NCI-H128 (cell line): ENCODE measurements around the gene TGFBR2.

ENCODE experiments used
- DNase-seq: peaks from one replicate; lab custom pipeline; 2025; ENCODE audit not compliant: unreplicated experiment; lab: John Stamatoyannopoulos, UW

TGFBR2 gene

DNA sequence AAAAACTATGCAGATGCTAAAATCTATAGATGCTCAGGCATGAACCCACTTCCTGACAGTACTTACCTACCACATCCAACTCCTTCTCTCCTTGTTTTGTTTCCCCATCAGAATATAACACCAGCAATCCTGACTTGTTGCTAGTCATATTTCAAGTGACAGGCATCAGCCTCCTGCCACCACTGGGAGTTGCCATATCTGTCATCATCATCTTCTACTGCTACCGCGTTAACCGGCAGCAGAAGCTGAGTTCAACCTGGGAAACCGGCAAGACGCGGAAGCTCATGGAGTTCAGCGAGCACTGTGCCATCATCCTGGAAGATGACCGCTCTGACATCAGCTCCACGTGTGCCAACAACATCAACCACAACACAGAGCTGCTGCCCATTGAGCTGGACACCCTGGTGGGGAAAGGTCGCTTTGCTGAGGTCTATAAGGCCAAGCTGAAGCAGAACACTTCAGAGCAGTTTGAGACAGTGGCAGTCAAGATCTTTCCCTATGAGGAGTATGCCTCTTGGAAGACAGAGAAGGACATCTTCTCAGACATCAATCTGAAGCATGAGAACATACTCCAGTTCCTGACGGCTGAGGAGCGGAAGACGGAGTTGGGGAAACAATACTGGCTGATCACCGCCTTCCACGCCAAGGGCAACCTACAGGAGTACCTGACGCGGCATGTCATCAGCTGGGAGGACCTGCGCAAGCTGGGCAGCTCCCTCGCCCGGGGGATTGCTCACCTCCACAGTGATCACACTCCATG, 65.3 kb downstream of the TGFBR2 start:
- no peak for DNase-seq

DNA sequence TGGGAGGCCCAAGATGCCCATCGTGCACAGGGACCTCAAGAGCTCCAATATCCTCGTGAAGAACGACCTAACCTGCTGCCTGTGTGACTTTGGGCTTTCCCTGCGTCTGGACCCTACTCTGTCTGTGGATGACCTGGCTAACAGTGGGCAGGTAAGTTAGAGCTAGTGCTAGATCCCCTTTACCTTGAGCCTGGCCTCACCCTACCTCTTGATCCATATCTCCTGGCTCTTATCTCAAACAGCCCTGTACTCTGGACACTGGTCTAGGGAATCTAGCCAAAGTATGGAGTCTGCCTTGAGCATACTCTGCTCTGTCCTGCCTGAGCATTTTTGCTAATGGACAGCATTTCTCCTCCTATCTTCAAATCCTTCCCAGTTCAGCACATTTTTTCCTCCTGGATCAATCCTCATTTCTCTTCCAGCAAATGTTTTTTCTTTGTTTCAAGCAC, 65.9 kb downstream of the TGFBR2 start:
- DNase-seq: no peak

DNA sequence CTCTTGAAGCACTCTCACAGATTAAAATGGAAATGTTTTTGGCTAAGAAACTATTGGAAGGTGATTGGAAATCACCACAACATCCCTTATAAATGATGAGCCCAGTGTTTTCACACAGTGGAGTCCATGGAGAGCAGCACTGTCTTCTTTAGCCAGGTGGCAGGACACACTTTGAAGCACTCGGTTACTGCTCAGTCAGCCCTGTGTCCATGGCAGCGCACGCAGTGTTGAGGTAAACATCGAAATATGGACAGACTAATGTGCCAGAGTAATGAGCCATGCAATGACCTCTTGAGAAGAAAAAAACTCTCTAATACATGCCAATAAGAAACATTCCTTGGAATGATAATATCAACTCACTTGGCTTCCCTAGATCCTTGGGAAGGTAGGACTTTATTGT, 66.6 kb downstream of the TGFBR2 start:
- DNase-seq: no peak

DNA sequence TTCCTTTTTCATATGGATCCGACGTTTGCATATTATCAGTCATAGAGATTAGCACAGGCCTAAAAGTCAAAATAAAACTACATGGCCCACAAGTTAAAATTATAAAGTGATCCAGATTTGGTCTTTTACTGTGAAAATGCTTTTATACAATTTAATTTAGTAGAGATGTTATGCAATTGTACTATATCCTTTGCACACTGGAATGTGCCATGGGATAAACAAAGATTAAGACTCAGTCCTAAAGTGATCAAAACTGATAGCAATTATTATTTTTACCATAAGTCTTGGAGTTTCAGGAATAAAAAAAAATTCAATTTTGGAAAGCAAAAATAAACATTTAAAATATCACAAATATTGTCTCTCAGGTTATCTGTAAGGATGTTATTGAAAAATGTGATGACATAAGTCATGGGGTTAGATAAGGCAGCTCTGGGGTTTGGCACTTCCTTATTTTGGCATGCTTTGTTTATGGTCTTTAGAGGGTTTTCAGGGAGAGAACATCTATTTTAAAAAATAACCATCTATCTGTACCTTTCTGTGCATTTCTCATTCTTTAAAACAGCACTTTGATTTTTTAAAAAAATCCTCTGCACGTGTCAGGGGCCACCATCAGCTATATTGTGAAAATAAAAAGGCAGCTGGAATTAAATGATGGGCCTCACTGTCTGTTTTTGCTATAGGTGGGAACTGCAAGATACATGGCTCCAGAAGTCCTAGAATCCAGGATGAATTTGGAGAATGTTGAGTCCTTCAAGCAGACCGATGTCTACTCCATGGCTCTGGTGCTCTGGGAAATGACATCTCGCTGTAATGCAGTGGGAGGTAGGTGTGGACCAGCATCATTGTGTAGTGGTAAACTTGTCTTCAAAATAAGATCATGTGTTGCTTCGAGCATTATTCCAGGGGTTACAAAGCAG, 67.3 kb downstream of the TGFBR2 start:
- DNase-seq: no peak

DNA sequence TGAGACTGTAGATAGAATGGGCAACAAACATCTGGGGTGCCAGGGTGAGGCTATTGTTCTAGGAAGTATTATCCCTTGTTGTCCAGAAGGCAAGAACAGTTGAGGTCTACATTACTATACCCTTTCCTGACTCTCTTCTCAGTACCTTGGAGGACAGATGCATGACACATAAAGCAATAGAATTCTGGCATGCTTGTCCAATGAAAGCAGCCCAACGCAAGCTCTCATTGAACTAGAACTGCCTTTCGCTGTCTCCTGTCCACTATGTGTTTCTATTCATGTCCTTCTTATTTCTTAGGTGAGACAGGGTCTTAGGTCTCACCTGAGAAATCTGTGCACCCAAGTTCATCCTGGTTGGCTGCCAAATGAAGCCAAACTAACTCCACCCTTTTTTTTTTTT, 68.6 kb downstream of the TGFBR2 start:
- DNase-seq: no peak

DNA sequence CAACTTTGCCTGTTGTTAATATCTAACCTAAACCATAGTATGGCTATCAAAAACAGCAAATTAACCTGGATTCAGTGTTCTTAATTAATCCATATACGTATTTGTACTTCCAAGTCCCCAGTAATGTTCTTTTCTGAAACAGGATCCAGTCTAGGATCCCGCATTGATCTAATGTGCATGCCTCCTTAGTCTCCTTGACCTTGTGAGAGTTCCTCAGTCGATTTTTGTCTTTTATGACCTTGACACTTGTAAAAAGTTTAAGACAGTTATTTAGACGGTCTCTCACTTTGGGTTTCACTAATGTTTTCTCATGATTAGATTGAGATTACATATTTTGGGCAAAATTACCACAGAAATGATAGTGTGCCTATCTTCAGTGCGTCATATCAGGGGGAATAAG, 69.4 kb downstream of the TGFBR2 start:
- no peak for DNase-seq

DNA sequence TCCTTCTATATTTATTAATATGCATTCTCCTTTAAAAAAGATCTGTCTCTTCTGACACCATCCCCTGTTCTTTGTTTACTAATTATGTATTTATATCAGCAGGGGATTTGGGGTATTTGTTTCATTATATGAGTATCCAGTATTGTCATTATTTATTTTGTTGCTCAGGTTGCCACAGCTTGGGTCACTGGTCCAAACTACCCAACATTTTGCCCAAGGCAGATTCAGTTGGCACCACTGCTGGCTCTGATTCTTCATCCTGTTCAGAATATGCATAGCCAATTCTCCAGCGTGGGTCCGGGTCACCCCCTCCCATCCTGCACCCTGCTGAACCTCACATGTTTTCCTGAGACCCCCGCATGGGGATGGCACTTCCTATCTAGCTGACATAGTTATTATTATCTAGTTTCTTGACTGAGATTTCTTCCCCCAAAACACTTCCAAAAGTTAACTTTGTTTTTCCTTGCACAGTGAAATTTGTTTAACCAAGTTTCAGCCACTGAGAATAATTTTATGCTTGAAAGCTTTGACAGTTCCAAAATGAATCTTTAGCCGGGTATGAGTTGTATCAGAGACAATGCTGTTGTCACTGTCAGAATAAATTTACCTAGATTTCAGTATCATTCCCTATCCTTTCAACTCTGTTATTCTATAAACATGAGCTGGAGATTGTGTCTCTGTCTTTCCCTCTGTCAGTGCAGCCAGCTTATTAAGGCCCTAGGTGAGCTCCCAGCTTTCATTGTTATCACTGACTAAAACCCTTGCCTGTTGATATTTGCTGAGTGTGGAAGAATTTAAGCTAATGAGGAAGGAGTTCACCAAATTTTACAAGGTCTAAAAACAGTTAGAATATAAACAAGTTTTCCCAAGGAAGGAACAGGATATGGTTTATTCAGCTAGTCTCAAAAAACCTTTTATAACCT, 70.3 kb downstream of the TGFBR2 start:
- DNase-seq: no peak

DNA sequence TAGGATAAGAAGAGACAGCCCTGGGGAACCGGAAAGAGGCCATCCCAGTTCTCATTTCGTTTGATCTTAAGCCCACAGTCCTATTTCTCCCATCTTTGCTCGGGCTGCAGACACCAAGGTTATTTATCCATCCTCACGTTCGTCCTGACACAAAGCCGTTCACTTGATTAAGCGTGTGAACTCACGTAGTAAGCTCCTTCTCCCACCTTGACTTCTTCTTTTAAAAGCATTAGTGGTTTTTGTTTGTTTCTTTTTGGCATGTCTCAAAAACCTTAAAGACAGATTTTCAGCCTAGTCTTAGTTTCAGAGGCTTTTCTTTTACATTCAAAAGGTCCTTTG, 70.9 kb downstream of the TGFBR2 start:
- DNase-seq: no peak

DNA sequence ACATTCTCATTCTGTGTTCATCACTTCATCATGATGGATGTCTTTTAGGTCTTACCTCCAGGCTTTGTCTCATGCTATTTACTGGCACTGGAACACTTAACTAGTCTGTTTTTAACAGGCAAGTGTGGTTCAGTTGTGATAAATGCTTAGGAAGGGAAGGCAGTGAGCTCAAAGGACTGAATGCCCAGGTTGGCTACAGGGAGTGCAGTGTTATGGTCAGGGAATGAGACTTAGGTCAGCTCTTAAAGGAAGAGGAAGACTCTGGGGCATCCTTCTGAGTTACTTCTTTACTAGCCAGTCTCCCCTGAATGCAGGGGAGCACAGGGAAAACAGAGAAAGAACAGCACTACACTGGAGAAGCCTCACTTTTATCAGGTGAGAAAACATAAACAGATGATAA, 72.6 kb downstream of the TGFBR2 start:
- no peak for DNase-seq

DNA sequence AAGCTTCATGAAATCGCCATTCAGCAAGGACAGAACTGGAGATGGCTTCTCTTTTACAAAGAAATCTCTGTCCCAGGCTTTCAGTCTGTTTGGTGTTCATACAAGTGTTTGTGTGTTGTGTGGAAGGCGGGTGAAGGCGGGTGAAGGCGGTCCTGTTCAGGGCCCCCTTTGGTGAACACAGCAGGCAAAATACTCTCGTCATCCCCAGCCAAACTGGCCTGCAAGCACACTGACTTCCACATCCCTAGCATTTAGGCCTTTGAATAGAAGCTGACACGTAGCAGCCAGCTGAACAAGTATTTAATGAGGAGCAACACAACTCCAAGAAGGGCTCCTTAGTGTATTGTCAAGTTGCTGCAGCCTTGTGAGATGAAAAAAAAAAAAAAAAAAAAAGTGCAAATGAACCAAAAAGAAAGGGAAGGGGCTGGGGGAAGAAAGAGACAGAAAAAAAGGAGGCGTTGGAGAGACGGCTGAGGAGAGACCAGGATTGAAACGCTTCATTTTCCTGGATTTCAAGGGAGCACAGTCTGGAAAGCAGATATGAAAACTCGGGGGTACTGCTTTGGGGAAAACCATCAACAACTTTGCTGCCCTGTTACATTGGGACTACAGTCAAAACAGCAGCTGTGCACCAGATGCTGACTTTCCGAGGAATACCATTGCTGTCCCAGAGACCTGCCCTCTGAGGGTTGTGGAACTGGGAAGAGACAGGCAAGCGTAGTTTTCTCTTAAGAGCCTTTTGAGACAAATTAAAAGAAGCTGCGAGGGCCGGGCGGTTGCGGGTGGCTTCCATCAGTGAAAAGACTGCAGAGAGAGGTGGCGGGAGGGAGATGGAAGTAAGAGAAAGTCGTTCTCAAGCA, 74.6 kb downstream of the TGFBR2 start:
- DNase-seq: no peak

DNA sequence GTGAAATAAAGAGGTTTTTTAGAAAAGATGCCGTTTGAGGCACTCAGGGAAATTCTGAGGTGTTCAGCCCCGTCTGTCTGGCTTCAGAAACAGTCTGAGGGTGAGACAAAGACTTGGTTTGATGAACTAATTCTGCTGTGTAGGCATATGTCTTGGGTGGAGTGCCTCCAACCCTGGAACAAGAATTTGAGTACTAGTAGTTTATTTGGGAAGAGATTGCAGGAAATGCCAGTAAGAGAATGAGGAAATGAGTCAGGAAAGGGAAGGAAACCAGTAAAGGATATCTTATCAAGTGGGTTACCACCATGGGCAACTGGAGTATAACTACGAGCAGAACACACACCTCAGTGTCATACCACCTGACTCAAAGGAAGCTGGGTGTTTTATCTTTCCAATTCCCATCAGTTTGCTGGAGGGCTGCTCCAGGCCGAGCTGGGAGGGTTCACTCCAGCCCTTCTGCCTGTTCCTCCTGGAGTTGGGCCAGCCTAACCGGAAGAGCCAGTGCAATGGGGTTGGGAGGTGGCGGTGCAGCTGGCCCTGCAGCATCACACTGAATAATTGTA, 75.3 kb downstream of the TGFBR2 start:
- DNase-seq: no peak

DNA sequence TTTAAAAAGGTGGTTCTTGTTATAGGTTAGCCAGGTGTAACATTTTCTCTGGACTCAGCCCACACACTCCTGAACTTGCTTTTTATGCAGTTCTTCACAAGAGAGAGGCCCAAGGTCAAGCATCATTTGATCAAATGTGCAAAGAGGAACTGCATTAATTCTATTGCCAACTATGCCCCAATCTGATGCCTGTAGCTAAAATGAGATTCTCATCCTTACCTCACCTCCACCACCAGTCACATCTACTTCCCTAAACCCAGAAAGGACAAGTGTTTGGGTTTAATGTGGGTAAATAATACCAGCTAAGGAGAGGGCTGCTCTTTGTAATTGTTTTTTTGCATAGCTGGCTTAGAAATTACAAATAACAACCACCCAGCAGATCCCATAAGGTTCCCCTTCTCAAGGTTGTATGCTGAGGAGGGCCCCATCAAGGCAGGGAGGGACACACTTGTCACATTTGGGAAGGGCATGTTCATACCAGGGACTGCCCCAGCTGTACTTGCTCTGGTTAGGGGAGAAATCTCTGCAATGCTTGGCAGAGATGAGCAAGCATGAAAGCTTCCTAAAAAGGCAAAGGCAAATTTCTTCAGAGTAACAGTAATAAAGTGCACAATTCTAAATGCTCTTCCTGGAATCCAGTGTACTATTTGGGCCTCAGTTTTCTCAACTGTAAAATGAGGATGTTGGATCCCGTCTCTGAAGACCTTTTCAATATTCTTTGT, 76.2 kb downstream of the TGFBR2 start:
- no peak for DNase-seq

DNA sequence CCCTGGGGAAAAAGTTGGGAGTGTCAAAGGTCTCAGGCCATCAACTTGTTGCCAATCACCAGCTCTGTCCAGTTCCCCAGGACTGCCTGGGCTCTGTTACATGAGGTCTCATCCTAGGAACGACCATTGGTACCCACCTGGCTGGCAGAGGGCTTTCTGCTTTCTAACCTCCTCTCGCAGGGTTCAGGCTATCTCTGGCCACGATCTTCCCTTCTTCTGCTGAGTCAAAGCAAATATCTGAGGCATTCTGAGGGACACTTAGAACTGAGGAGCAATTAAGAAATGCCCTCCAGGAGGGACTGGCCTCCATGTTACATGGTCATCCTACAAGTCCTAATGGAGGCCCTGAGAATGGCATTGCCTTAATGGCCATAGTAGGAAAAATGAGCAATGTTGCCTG, 77.4 kb downstream of the TGFBR2 start:
- no peak for DNase-seq

DNA sequence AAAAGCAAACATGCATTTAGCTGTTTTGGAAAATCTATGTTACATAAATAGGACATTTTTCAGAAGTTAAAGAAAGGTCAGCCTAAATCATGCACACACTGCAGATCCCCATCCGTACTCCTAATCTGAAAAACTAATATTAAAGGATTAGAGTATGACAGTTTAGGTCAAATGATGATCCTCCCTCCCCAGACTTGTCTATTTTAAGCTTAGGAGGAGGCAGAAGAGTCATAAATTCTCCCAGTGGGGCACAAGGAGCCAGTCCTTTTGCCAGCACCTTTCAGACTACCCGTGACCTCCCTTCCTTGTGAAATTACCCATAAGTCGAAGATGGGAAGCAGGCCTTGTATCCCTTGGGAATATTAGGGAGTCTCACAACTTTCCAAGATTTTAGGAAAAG, 78.0 kb downstream of the TGFBR2 start:
- no peak for DNase-seq

DNA sequence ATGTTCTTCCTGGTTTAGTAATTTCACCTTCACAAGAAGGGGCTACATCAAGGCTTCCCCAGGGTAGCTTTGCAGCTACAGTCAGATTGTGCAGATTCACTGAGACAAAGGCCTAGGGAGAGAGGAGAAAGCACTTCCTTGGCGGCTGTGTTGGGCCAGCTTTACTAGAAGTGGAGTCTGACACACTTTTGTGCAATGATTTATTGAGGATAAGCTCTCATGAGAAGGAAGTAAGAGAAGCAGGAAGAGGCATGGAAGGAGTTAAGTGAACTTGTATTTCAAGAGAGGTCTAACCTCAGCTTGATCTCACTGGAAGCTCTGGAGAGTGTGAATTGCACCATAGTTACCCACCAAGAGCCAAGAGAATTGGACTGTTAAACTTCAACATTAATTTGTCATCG, 78.9 kb downstream of the TGFBR2 start:
- no peak for DNase-seq

DNA sequence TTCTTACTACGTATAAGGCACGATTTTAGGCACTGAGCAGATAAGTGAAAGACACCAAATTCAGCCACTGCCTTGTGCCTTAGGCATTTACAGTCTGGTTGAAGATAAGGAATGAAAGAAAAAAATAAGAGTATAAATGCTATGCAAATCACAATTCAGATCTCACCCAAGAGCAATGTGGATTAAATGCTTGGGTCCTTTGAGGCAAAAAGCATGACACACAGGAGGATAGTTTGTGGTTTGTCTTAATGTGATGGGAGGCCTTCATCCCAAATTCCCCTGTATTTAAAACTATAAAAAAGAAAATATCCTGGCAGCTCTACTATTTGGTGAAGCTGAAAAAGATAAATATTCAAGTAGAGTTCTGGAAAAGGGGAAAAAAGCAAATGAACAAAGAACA, 79.8 kb downstream of the TGFBR2 start:
- DNase-seq: no peak

DNA sequence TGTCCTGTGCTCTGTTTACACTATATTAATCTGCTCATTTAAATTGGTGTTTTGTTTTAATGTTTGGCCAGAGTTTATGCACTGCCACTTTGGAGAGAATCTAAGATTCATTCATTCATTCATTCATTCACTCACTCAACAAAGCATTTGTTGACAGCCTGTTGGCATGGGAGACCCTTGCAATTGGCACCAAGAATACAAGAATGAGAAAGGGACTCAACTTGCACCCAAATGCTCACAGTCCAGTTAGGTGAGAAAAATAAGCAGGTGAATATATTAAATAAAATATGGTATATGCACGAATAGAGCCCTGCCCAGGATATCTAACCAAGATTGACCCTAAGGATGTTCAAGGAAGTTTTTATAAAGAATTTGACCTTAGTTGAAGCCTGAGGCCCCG, 80.4 kb downstream of the TGFBR2 start:
- no peak for DNase-seq

DNA sequence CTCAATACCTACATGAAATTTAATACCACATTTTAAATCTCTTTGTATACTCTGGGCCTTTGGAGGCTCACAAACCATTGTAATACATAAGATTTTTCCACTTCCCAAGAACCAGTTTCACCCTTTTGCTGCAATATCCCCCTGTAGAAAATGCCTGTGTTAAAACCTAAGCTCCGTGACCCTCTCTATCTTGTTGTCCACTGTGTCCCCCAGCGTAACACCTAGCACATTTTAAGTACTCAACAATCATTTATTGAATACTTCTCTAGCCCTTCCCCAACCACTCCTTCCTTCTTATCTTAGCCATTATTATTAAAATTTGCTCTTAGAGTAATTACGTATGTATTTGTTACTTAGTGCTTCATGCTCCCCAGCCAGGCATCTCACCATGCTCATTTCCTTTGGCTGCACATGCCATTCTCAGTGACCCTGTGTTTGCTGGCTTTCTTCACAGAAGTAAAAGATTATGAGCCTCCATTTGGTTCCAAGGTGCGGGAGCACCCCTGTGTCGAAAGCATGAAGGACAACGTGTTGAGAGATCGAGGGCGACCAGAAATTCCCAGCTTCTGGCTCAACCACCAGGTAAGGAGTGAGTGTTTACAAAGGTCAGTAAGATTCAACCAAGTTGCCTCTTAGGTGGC, 81.6 kb downstream of the TGFBR2 start:
- DNase-seq: no peak
